GM12892 (cell line): ENCODE data around the gene SUPT16H.

Experiments
- POLR2A ChIP-seq: IDR thresholded peaks from 2 replicates; pipeline ENCODE4 v1.6.1; 2011; ENCODE audit warnings: low read depth, low read length, control low read depth
- TAF1 ChIP-seq: IDR thresholded peaks from 2 replicates; pipeline ENCODE4 v1.6.1; 2011; ENCODE audit warnings: low read depth, mild to moderate bottlenecking, control low read depth, low read length, borderline replicate concordance

DNA sequence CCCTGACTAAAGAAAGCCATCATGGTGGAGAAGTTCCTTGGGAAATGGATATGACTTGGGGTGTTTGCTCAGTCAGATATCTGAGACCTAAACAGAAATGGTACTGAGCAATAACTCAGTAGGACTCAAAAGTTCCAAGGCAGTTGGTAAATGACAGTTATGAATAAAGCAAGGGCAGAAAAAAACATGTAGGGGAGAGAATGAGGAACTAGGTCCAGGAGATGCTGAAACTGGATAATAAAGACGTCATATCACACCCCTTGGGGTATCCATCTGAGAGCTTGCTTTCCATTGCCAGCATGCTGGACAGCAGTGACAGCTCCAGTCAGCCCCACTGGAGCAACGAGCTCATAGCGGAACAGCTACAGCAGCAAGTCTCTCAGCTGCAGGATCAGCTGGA lies 66.4 kb downstream of the SUPT16H start:
- TF ChIP-seq POLR2A (no peak), TAF1 (no peak)
